Measurements from ENCODE around the gene NBPF14. TPM values are rescaled to one million over a fixed set of nuclear protein-coding genes. Genes with fewer than 3 reads are reported as not detected.
"Not testable (repeated sequence)": the region's sequence is repeated elsewhere in the genome, so short reads cannot be mapped to it uniquely, and the experiment has no call there.

NBPF14 gene
- 2.9 and 3.2 TPM in 2 replicates for polyA plus RNA-seq (2012; rRNA removed)
- 2.2 and 2.7 TPM in 2 replicates for polyA plus RNA-seq (2012; cell fraction: cytosol; rRNA removed)
- 4.6 and 7.6 TPM in 2 replicates for polyA plus RNA-seq (2012; cell fraction: nucleus; rRNA removed)

- H3K9me2 ChIP-seq; H3K27me3 ChIP-seq (ENCODE audit: insufficient read depth); H3K4me3 ChIP-seq (ENCODE audit: low read depth in 2 of 2, low read length in 1 of 2); H3K4me1 ChIP-seq (ENCODE audit: control insufficient read depth in 1 of 2, insufficient read depth in 2 of 2, low read depth in 1 of 2, low read length in 1 of 2); CTCF ChIA-PET; H3K27ac ChIP-seq (ENCODE audit: low read depth in 2 of 2, low read length in 1 of 2); H3K9me3 ChIP-seq; H2AFZ ChIP-seq (ENCODE audit: low read depth); H3K9ac ChIP-seq; DNase-seq; H3K4me2 ChIP-seq; POLR2A ChIA-PET; H4K20me1 ChIP-seq (ENCODE audit: insufficient read depth); H3F3A ChIP-seq (replicated peaks; ENCODE audit: insufficient read depth); H3K36me3 ChIP-seq (replicated peaks in 1 of 2; ENCODE audit: control insufficient read depth in 1 of 2, insufficient read depth in 2 of 2, low read length in 1 of 2); H3K79me2 ChIP-seq (ENCODE audit: insufficient read depth): not testable (repeated sequence)
- no CpG with 5 or more reads among the region's 5 CpGs for WGBS (ENCODE audit: low lambda C conversion rate)
These were observed at the start of gene NBPF14 for GRCh38 chr1:148595911-148596310. Gene NBPF14, minus strand, starts transcription at chr1:148596011. Its CDS starts 294 bp downstream, at chr1:148595717.

GRCh38 chr1:148625451-148625850, 29.6 kb upstream of the NBPF14 start:
- H4K20me1 ChIP-seq (ENCODE audit: insufficient read depth); H3K9me3 ChIP-seq; H3K4me1 ChIP-seq (ENCODE audit: control insufficient read depth in 1 of 2, insufficient read depth in 2 of 2, low read depth in 1 of 2, low read length in 1 of 2); H3K4me3 ChIP-seq (ENCODE audit: low read depth in 2 of 2, low read length in 1 of 2); H3K9ac ChIP-seq; H3K27me3 ChIP-seq (ENCODE audit: insufficient read depth); H3F3A ChIP-seq (replicated peaks; ENCODE audit: insufficient read depth); H3K36me3 ChIP-seq (replicated peaks in 1 of 2; ENCODE audit: control insufficient read depth in 1 of 2, insufficient read depth in 2 of 2, low read length in 1 of 2); H3K9me2 ChIP-seq; CTCF ChIA-PET; H3K4me2 ChIP-seq; H3K27ac ChIP-seq (ENCODE audit: low read depth in 2 of 2, low read length in 1 of 2); H3K79me2 ChIP-seq (ENCODE audit: insufficient read depth); POLR2A ChIA-PET; H2AFZ ChIP-seq (ENCODE audit: low read depth); DNase-seq: not testable (repeated sequence)
- 3% methylated on average over 4 of the region's 6 CpGs for WGBS (ENCODE audit: low lambda C conversion rate)

- H3K36me3 ChIP-seq (replicated peaks in 1 of 2; ENCODE audit: control insufficient read depth in 1 of 2, insufficient read depth in 2 of 2, low read length in 1 of 2); POLR2A ChIA-PET; H4K20me1 ChIP-seq (ENCODE audit: insufficient read depth); H3K4me3 ChIP-seq (ENCODE audit: low read depth in 2 of 2, low read length in 1 of 2); DNase-seq; H3F3A ChIP-seq (replicated peaks; ENCODE audit: insufficient read depth); H3K9me3 ChIP-seq; H2AFZ ChIP-seq (ENCODE audit: low read depth); H3K9ac ChIP-seq; H3K27ac ChIP-seq (ENCODE audit: low read depth in 2 of 2, low read length in 1 of 2); H3K4me1 ChIP-seq (ENCODE audit: control insufficient read depth in 1 of 2, insufficient read depth in 2 of 2, low read depth in 1 of 2, low read length in 1 of 2); H3K79me2 ChIP-seq (ENCODE audit: insufficient read depth); H3K4me2 ChIP-seq; H3K9me2 ChIP-seq; CTCF ChIA-PET; H3K27me3 ChIP-seq (ENCODE audit: insufficient read depth): not testable (repeated sequence)
- no CpG with 5 or more reads among the region's 1 CpG for WGBS (ENCODE audit: low lambda C conversion rate)
These were observed 22.4 kb upstream of the NBPF14 start for GRCh38 chr1:148618216-148618615.

GRCh38 chr1:148605266-148605665, 9.5 kb upstream of the NBPF14 start:
- H3K4me2 ChIP-seq; H4K20me1 ChIP-seq (ENCODE audit: insufficient read depth); H3K79me2 ChIP-seq (ENCODE audit: insufficient read depth); H3K27me3 ChIP-seq (ENCODE audit: insufficient read depth); H3K9me3 ChIP-seq; H3K4me1 ChIP-seq (ENCODE audit: control insufficient read depth in 1 of 2, insufficient read depth in 2 of 2, low read depth in 1 of 2, low read length in 1 of 2); H3K36me3 ChIP-seq (replicated peaks in 1 of 2; ENCODE audit: control insufficient read depth in 1 of 2, insufficient read depth in 2 of 2, low read length in 1 of 2); POLR2A ChIA-PET; H3F3A ChIP-seq (replicated peaks; ENCODE audit: insufficient read depth); H3K27ac ChIP-seq (ENCODE audit: low read depth in 2 of 2, low read length in 1 of 2); DNase-seq; H3K4me3 ChIP-seq (ENCODE audit: low read depth in 2 of 2, low read length in 1 of 2); H3K9me2 ChIP-seq; H2AFZ ChIP-seq (ENCODE audit: low read depth); H3K9ac ChIP-seq; CTCF ChIA-PET: not testable (repeated sequence)
- WGBS (ENCODE audit: low lambda C conversion rate): 22% methylated on average over 2 of the region's 2 CpGs

GRCh38 chr1:148595360-148595759, 451 bp downstream of the NBPF14 start:
- H3K4me1 ChIP-seq (ENCODE audit: control insufficient read depth in 1 of 2, insufficient read depth in 2 of 2, low read depth in 1 of 2, low read length in 1 of 2); H3K4me3 ChIP-seq (ENCODE audit: low read depth in 2 of 2, low read length in 1 of 2); H3F3A ChIP-seq (replicated peaks; ENCODE audit: insufficient read depth); H3K27ac ChIP-seq (ENCODE audit: low read depth in 2 of 2, low read length in 1 of 2); H3K9ac ChIP-seq; H4K20me1 ChIP-seq (ENCODE audit: insufficient read depth); H3K9me2 ChIP-seq; H3K27me3 ChIP-seq (ENCODE audit: insufficient read depth); H3K79me2 ChIP-seq (ENCODE audit: insufficient read depth); H3K36me3 ChIP-seq (replicated peaks in 1 of 2; ENCODE audit: control insufficient read depth in 1 of 2, insufficient read depth in 2 of 2, low read length in 1 of 2); CTCF ChIA-PET; H3K9me3 ChIP-seq; DNase-seq; H3K4me2 ChIP-seq; H2AFZ ChIP-seq (ENCODE audit: low read depth); POLR2A ChIA-PET: not testable (repeated sequence)
- 22% methylated on average over 1 of the region's 5 CpGs for WGBS (ENCODE audit: low lambda C conversion rate)

GRCh38 chr1:148591098-148591497, 4.7 kb downstream of the NBPF14 start:
- H3K36me3 ChIP-seq (replicated peaks in 1 of 2; ENCODE audit: control insufficient read depth in 1 of 2, insufficient read depth in 2 of 2, low read length in 1 of 2); H3K4me1 ChIP-seq (ENCODE audit: control insufficient read depth in 1 of 2, insufficient read depth in 2 of 2, low read depth in 1 of 2, low read length in 1 of 2); H3K4me3 ChIP-seq (ENCODE audit: low read depth in 2 of 2, low read length in 1 of 2); H3K9me2 ChIP-seq; CTCF ChIA-PET; H3K27ac ChIP-seq (ENCODE audit: low read depth in 2 of 2, low read length in 1 of 2); H2AFZ ChIP-seq (ENCODE audit: low read depth); POLR2A ChIA-PET; H3F3A ChIP-seq (replicated peaks; ENCODE audit: insufficient read depth); H3K9ac ChIP-seq; H3K27me3 ChIP-seq (ENCODE audit: insufficient read depth); H3K4me2 ChIP-seq; H3K79me2 ChIP-seq (ENCODE audit: insufficient read depth); DNase-seq; H4K20me1 ChIP-seq (ENCODE audit: insufficient read depth); H3K9me3 ChIP-seq: not testable (repeated sequence)
- 38% methylated on average over 1 of the region's 5 CpGs for WGBS (ENCODE audit: low lambda C conversion rate)

- H3K4me1 ChIP-seq (ENCODE audit: control insufficient read depth in 1 of 2, insufficient read depth in 2 of 2, low read depth in 1 of 2, low read length in 1 of 2); H3K4me3 ChIP-seq (ENCODE audit: low read depth in 2 of 2, low read length in 1 of 2); CTCF ChIA-PET; H4K20me1 ChIP-seq (ENCODE audit: insufficient read depth); H3K4me2 ChIP-seq; H3K36me3 ChIP-seq (replicated peaks in 1 of 2; ENCODE audit: control insufficient read depth in 1 of 2, insufficient read depth in 2 of 2, low read length in 1 of 2); H3K79me2 ChIP-seq (ENCODE audit: insufficient read depth); H2AFZ ChIP-seq (ENCODE audit: low read depth); H3K27ac ChIP-seq (ENCODE audit: low read depth in 2 of 2, low read length in 1 of 2); H3F3A ChIP-seq (replicated peaks; ENCODE audit: insufficient read depth); DNase-seq; H3K9ac ChIP-seq; POLR2A ChIA-PET; H3K9me3 ChIP-seq; H3K9me2 ChIP-seq; H3K27me3 ChIP-seq (ENCODE audit: insufficient read depth): not testable (repeated sequence)
- 24% methylated on average over 3 of the region's 4 CpGs for WGBS (ENCODE audit: low lambda C conversion rate)
These were observed 63.7 kb downstream of the NBPF14 start for GRCh38 chr1:148532158-148532557.

Data from SK-N-SH (cell line).